Activated T-cell treated with anti-CD3 and anti-CD28 coated beads, Interleukin-2, amount 50 U/mL, for 1 hour (primary cell): ENCODE data around the gene RAB40C.
"Not testable (repeated sequence)": the region's sequence is repeated elsewhere in the genome, so short reads cannot be mapped to it uniquely, and the experiment has no call there.

Experiments
- DNase-seq: peaks from one replicate; pipeline ENCODE4 v3.0.0-alpha.2; 2020

Gene RAB40C

GRCh38 chr16:591231-591630 is 1.4 kb downstream of the RAB40C start:
- no peak for DNase-seq

GRCh38 chr16:591892-592517 is 2.1 kb downstream of the RAB40C start:
- no peak for DNase-seq

- no peak for DNase-seq
These were observed 2.8 kb downstream of the RAB40C start for GRCh38 chr16:592518-593306.

- DNase-seq, result no peak
These were observed 3.5 kb downstream of the RAB40C start for GRCh38 chr16:593406-593805.

- DNase-seq, result no peak
These were observed 3.9 kb downstream of the RAB40C start for GRCh38 chr16:593807-594206.

GRCh38 chr16:595094-595528 is 5.2 kb downstream of the RAB40C start:
- no peak for DNase-seq

- no peak for DNase-seq
These were observed 6.3 kb downstream of the RAB40C start for GRCh38 chr16:595942-596735.

GRCh38 chr16:596736-597060 is 6.8 kb downstream of the RAB40C start:
- DNase-seq, result no peak

- DNase-seq, result not testable (repeated sequence)
These were observed 7.8 kb downstream of the RAB40C start for GRCh38 chr16:597655-598054.

- DNase-seq, result no peak
These were observed 9.2 kb downstream of the RAB40C start for GRCh38 chr16:598823-599739.

GRCh38 chr16:600781-601180 is 10.9 kb downstream of the RAB40C start:
- DNase-seq, result no peak

GRCh38 chr16:603933-604332 is 14.1 kb downstream of the RAB40C start:
- no peak for DNase-seq

GRCh38 chr16:606656-607307 is 16.9 kb downstream of the RAB40C start:
- no peak for DNase-seq

GRCh38 chr16:608019-608418 is 18.2 kb downstream of the RAB40C start:
- DNase-seq, result no peak

GRCh38 chr16:609316-609715 is 19.4 kb downstream of the RAB40C start:
- DNase-seq, result no peak

GRCh38 chr16:609984-610383 is 20.1 kb downstream of the RAB40C start:
- DNase-seq, result no peak

- peak; percentile 65 for DNase-seq
These were observed 20.9 kb downstream of the RAB40C start for GRCh38 chr16:610513-611381.

- no peak for DNase-seq
These were observed 25.3 kb downstream of the RAB40C start for GRCh38 chr16:615122-615521.

GRCh38 chr16:616733-617586 is 27.1 kb downstream of the RAB40C start:
- DNase-seq, result no peak

GRCh38 chr16:617855-618254 is 28.0 kb downstream of the RAB40C start:
- DNase-seq, result no peak
